Activated CD8-positive, alpha-beta T cell treated with anti-CD3 and anti-CD28 coated beads, Interleukin-2, amount 10 ng/mL, durations not matched to agents 7 days and 5 days (primary cell): ENCODE data around the gene HIPK2. TPM values are rescaled to one million over a fixed set of nuclear protein-coding genes. Genes with fewer than 3 reads are reported as not detected.
A peak's percentile ranks its signal among the peaks of the same experiment; 100 is the strongest.

Experiments
- ATAC-seq: fragments of 150-1000 bp; cut with Tn5 transposase; one replicate; pipeline ENCODE4 v1.10.0; 2021; ENCODE audit warnings: moderate library complexity
- CTCF ChIA-PET: fragments of 350-600 bp; sonication (Branson Sonifier 250); formaldehyde crosslinking; loops from one replicate; lab custom pipeline; 2021; ENCODE audit warnings: antibody characterized with exemption; lab: Charles Lee
- POLR2A ChIA-PET: fragments of 350-600 bp; sonication (Branson Sonifier 250); formaldehyde crosslinking; loops from one replicate; lab custom pipeline; 2021; ENCODE audit warnings: antibody characterized with exemption; lab: Charles Lee
- DNase-seq: peaks from one replicate; pipeline ENCODE4 v3.0.0-alpha.2; 2020
- H3K27ac Mint-ChIP-seq: one replicate; pipeline ENCODE4 v1.8.0; 2021; ENCODE audit warnings: mild to moderate bottlenecking, mixed read lengths
- H3K27me3 Mint-ChIP-seq: one replicate; pipeline ENCODE4 v1.8.0; 2021; ENCODE audit warnings: low read depth, mixed read lengths
- H3K36me3 Mint-ChIP-seq: one replicate; pipeline ENCODE4 v1.8.0; 2021; ENCODE audit warnings: low read depth, mixed read lengths
- H3K4me1 Mint-ChIP-seq: one replicate; pipeline ENCODE4 v1.8.0; 2021; ENCODE audit warnings: low read depth, mixed read lengths
- H3K4me3 Mint-ChIP-seq: one replicate; pipeline ENCODE4 v1.8.0; 2021; ENCODE audit warnings: mild to moderate bottlenecking, mixed read lengths
- H3K9me3 Mint-ChIP-seq: one replicate; pipeline ENCODE4 v1.8.0; 2022; ENCODE audit warnings: mixed read lengths; ENCODE audit not compliant: insufficient read depth
- total RNA-seq, 2 experiments: library from RNA; stranded (reverse); gene quantifications; one replicate each; pipeline ENCODE4 v1.2.3, GENCODE V29; 2021

HIPK2 gene
- total RNA-seq, 2 experiments from 2014 or later = 17.0 to 17.2 TPM

DNA sequence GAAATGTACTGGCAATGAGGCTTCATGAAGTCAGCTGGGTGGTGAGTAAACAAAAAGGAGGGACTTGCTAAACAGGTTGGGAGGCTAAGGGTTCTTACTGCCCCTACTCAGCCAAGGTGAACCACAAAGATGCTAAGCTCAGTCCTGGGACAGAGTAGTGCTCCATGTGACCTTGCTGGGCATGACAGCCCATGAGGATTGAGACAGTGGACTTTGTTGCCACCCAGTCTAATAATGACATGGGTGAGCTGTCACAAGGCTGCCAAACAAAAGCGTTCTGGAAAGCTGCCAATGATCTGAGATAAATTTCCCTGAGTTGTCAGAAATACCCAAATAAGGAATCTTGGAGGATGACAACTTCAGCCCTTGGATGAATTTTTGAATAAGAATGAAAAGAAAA is 179.2 kb downstream of the HIPK2 start:
- Mint-ChIP-seq H3K9me3 (no peaks in the 10 kb centered on the region), H3K27ac (no peak overlapping the region), H3K4me3 (no peak overlapping the region), H3K36me3 (peaks cover 21% of the 10 kb centered on the region), H3K27me3 (no peaks in the 10 kb centered on the region), H3K4me1 (no peaks in the 10 kb centered on the region)
- ChIA-PET POLR2A (no interaction called here), CTCF (interaction anchor here (0.6 to 1.0 kb wide), 3 partner anchors 14 to 155 kb away, joined by 3 read pairs; no protein-coding TSS in a partner anchor)
- DNase-seq (no peak), ATAC-seq (no peak)

DNA sequence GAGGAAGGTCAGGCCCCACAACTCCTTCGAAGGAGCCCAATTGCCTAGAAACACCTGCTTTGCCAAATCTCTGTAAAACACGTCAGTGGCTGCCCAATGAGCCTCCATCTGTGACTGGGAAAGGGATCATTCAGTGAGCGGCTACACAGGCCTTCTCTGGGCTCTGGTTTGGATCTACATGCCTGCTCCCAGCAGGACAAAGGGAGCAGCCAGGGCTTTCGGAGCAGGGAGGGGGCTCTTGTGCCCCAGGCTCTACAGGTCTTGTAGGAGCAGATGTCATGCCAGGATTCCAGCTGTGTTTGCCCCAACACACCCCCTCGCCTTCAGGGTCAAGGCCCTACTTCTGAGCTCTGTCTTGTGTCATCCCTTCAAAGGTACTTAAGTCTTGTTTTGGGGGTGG is 180.8 kb downstream of the HIPK2 start:
- no peak overlapping the region for H3K4me3 Mint-ChIP-seq
- no peaks in the 10 kb centered on the region for H3K27me3 Mint-ChIP-seq
- ATAC-seq (no peak), DNase-seq (no peak)
- H3K4me1 Mint-ChIP-seq = no peaks in the 10 kb centered on the region
- CTCF ChIA-PET = no interaction called here
- POLR2A ChIA-PET = no interaction called here
- H3K9me3 Mint-ChIP-seq = no peaks in the 10 kb centered on the region
- H3K27ac Mint-ChIP-seq = no peak overlapping the region
- peaks cover 23% of the 10 kb centered on the region for H3K36me3 Mint-ChIP-seq

- peaks cover 23% of the 10 kb centered on the region for H3K36me3 Mint-ChIP-seq
- no peaks in the 10 kb centered on the region for H3K27me3 Mint-ChIP-seq
- H3K4me3 Mint-ChIP-seq = no peak overlapping the region
- no peaks in the 10 kb centered on the region for H3K4me1 Mint-ChIP-seq
- no peaks in the 10 kb centered on the region for H3K9me3 Mint-ChIP-seq
- ChIA-PET CTCF (no interaction called here), POLR2A (no interaction called here)
- no peak for ATAC-seq
- no peak overlapping the region for H3K27ac Mint-ChIP-seq
- no peak for DNase-seq
Measured at GRCh38 chr7:139596626-139597025, 181.2 kb downstream of the HIPK2 start.

DNA sequence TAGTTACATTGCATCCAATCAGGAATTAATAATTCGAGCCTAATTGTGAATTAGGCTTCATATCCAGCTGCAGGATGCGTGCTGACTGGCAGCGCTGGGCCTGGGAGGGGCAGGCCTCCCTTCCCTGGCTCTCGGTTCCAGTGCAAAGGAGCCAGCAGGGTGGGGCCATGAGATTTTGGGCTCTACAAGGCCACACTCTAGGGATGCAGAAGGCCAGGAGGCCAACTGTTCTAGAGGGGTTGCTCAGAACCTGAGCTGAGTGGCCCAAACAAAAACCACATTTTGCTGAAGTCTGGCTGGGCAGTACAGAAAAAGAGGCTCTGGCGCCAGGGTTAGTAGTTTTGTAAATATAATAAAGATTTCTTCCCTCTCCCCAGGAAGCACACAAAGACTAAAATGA is 182.0 kb downstream of the HIPK2 start:
- Mint-ChIP-seq H3K36me3 (peaks cover 23% of the 10 kb centered on the region), H3K27me3 (no peaks in the 10 kb centered on the region), H3K9me3 (no peaks in the 10 kb centered on the region), H3K4me3 (no peak overlapping the region), H3K4me1 (no peaks in the 10 kb centered on the region), H3K27ac (no peak overlapping the region)
- DNase-seq (no peak), ATAC-seq (no peak)
- CTCF ChIA-PET = no interaction called here
- POLR2A ChIA-PET = no interaction called here

DNA sequence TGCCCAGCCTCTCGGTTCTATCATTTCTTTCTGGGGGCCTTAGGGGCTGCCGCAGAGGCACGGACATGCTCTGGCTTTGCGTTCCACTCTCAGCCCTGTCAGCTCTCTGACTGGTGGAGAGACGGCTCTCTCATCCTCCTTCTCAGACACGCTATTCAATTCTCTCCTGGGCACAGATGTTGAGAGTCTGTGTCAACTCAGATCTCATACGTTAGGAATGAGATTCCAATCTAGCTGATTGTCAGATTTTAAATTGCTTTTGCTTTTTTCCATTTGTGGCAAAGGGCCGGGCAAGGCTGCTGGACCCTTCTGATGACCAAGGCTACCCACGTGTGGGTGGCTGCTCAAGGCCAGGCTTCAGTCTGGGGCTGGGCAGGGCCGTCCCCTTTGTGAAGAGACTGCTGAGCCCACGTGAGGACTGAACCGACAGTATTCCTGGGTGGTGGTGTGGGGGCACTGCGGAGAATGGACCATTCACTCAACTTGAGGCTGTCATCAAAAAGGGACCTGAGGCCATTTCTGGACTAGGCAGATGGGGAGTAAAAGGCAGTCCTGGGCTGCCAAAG is 182.8 kb downstream of the HIPK2 start:
- ATAC-seq (no peak), DNase-seq (no peak)
- no peaks in the 10 kb centered on the region for H3K27me3 Mint-ChIP-seq
- H3K36me3 Mint-ChIP-seq = peaks cover 21% of the 10 kb centered on the region
- POLR2A ChIA-PET = interaction anchor here (0.6 kb wide), 1 partner anchor 45 kb away, joined by 3 read pairs; no protein-coding TSS in a partner anchor
- no peak overlapping the region for H3K4me3 Mint-ChIP-seq
- CTCF ChIA-PET = no interaction called here
- H3K27ac Mint-ChIP-seq = peak overlapping the region; percentile 25
- H3K9me3 Mint-ChIP-seq = no peaks in the 10 kb centered on the region
- H3K4me1 Mint-ChIP-seq = no peaks in the 10 kb centered on the region

- peaks cover 21% of the 10 kb centered on the region for H3K36me3 Mint-ChIP-seq
- DNase-seq (no peak), ATAC-seq (no peak)
- CTCF ChIA-PET = interaction anchor here (1.3 to 1.4 kb wide), 2 partner anchors 8 to 12 kb away, joined by 3 to 10 read pairs; no protein-coding TSS in a partner anchor
- H3K9me3 Mint-ChIP-seq = no peaks in the 10 kb centered on the region
- POLR2A ChIA-PET = no interaction called here
- no peaks in the 10 kb centered on the region for H3K4me1 Mint-ChIP-seq
- no peak overlapping the region for H3K4me3 Mint-ChIP-seq
- no peaks in the 10 kb centered on the region for H3K27me3 Mint-ChIP-seq
- no peak overlapping the region for H3K27ac Mint-ChIP-seq
Measured at GRCh38 chr7:139594090-139594489, 183.7 kb downstream of the HIPK2 start.

GRCh38 chr7:139592801-139593461 is 184.9 kb downstream of the HIPK2 start:
- DNase-seq = no peak
- ChIA-PET CTCF (interaction anchor here (1.3 to 1.5 kb wide), 4 partner anchors 9 to 26 kb away, joined by 3 to 10 read pairs (median 6); no protein-coding TSS in a partner anchor), POLR2A (no interaction called here)
- Mint-ChIP-seq H3K4me1 (no peaks in the 10 kb centered on the region), H3K27ac (no peak overlapping the region), H3K27me3 (no peaks in the 10 kb centered on the region), H3K4me3 (no peak overlapping the region), H3K36me3 (peaks cover 21% of the 10 kb centered on the region), H3K9me3 (no peaks in the 10 kb centered on the region)
- no peak for ATAC-seq

DNA sequence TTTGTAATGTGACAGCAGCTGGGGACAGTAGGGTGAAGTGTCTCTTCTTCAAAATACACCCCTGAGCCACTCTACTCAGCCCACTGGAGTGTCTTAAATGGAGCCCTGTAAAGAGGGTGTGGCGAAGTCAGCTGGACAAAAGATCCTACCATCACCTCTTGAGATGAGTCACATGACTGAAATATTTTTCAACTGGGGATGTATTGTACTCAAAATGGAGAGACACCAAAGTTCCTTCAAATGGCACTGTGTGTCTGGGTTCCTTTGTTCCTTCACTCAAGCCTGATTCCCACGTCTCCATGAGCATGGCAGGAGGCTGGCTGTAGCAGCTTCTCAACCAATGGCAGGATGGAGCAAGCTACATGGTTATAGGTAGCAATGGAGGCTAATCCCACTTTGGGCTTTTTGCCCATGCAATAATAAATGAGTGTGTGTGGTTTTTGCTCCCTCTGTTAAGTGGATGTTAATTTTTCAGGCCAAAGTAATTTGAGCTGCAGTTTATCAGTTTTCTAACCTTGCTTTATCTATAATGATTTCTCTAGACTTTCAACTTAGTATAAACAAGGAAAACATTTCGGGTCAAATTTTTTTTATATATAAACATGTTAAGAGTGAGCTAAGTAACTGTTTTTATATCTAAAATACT is 186.1 kb downstream of the HIPK2 start:
- POLR2A ChIA-PET = no interaction called here
- Mint-ChIP-seq H3K4me3 (no peak overlapping the region), H3K36me3 (peaks cover 21% of the 10 kb centered on the region), H3K4me1 (no peaks in the 10 kb centered on the region), H3K27me3 (no peaks in the 10 kb centered on the region), H3K27ac (no peak overlapping the region), H3K9me3 (no peaks in the 10 kb centered on the region)
- ATAC-seq = no peak
- no peak for DNase-seq
- CTCF ChIA-PET = interaction anchor here (1.3 to 1.5 kb wide), 2 partner anchors 11 to 27 kb away, joined by 4 to 9 read pairs; no protein-coding TSS in a partner anchor

- no peak overlapping the region for H3K4me3 Mint-ChIP-seq
- ChIA-PET POLR2A (interaction anchor here (0.5 kb wide), 1 partner anchor 22 kb away, joined by 3 read pairs; no protein-coding TSS in a partner anchor), CTCF (interaction anchor here (0.6 to 3.0 kb wide), 7 partner anchors 12 to 414 kb away, joined by 3 to 24 read pairs (median 3); no protein-coding TSS in a partner anchor)
- H3K36me3 Mint-ChIP-seq = peaks cover 7% of the 10 kb centered on the region
- H3K27me3 Mint-ChIP-seq = no peaks in the 10 kb centered on the region
- H3K9me3 Mint-ChIP-seq = no peaks in the 10 kb centered on the region
- DNase-seq = no peak
- H3K4me1 Mint-ChIP-seq = peaks cover 2% of the 10 kb centered on the region
- no peak for ATAC-seq
- H3K27ac Mint-ChIP-seq = no peak overlapping the region
Measured at GRCh38 chr7:139589474-139589873, 188.3 kb downstream of the HIPK2 start.

- Mint-ChIP-seq H3K9me3 (no peaks in the 10 kb centered on the region), H3K27me3 (no peaks in the 10 kb centered on the region), H3K27ac (no peak overlapping the region), H3K4me3 (no peak overlapping the region), H3K36me3 (peaks cover 2% of the 10 kb centered on the region), H3K4me1 (peaks cover 11% of the 10 kb centered on the region)
- ChIA-PET CTCF (interaction anchor here (1.4 to 3.0 kb wide), 3 partner anchors 13 to 154 kb away, joined by 3 to 24 read pairs (median 5); no protein-coding TSS in a partner anchor), POLR2A (no interaction called here)
- no peak for ATAC-seq
- no peak for DNase-seq
Measured at GRCh38 chr7:139588632-139589031, 189.2 kb downstream of the HIPK2 start.

DNA sequence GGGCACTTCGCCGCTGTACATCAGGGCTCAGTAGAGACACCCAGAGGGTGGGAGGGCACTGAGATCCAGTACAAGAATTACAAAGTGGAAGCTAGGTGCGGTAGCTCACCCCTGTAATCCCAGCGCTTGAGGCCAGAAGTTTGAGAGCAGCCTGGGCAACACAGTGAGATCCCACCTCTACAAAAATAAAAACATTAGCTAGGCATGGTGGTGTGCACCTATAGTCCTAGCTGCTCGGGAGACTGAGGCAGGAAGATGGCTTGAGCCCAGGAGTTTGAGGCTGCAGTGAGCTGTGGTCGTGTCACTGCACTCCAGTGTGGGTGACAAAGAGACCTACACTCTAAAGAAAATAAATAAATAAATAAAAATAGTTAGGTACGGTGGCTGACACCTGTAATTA is 190.3 kb downstream of the HIPK2 start:
- Mint-ChIP-seq H3K4me1 (peaks cover 22% of the 10 kb centered on the region), H3K9me3 (no peaks in the 10 kb centered on the region), H3K36me3 (no peaks in the 10 kb centered on the region), H3K27ac (no peak overlapping the region), H3K27me3 (no peaks in the 10 kb centered on the region), H3K4me3 (no peak overlapping the region)
- CTCF ChIA-PET = interaction anchor here (0.8 to 1.9 kb wide), 2 partner anchors 88 to 153 kb away, joined by 3 to 5 read pairs; no protein-coding TSS in a partner anchor
- DNase-seq = no peak
- POLR2A ChIA-PET = no interaction called here
- ATAC-seq = no peak

DNA sequence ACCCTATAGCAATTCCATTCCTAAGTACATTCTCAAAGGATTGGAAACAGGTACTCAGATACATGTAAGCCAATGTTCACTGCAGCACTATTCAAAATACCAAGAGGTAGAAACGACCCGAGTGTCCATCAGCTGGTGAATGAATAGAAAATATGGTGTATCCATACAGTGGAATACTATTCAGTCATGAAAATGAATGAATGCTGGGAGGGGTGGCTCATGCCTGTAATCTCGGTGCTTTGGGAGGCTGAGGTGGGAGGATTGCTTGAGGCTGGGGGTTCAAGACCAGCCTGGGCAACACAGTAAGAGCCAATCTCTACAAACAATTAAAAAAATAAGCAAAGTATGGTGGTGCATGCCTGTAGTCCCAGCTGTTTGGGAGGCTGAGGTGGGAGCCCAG is 191.5 kb downstream of the HIPK2 start:
- no peaks in the 10 kb centered on the region for H3K9me3 Mint-ChIP-seq
- no peak overlapping the region for H3K27ac Mint-ChIP-seq
- H3K4me1 Mint-ChIP-seq = peaks cover 25% of the 10 kb centered on the region
- ChIA-PET POLR2A (no interaction called here), CTCF (interaction anchor here (1.5 kb wide), 1 partner anchor 16 kb away, joined by 7 read pairs; no protein-coding TSS in a partner anchor)
- H3K27me3 Mint-ChIP-seq = no peaks in the 10 kb centered on the region
- no peaks in the 10 kb centered on the region for H3K36me3 Mint-ChIP-seq
- DNase-seq = no peak
- ATAC-seq = no peak
- H3K4me3 Mint-ChIP-seq = no peak overlapping the region
